ENCODE results near the gene C2CD5. TPM values are rescaled to one million over a fixed set of nuclear protein-coding genes. Genes with fewer than 3 reads are reported as not detected.

The C2CD5 gene
- total and polyA plus RNA-seq, 12 donors, result 13.8 to 38.9 (median 27.4) TPM

DNA sequence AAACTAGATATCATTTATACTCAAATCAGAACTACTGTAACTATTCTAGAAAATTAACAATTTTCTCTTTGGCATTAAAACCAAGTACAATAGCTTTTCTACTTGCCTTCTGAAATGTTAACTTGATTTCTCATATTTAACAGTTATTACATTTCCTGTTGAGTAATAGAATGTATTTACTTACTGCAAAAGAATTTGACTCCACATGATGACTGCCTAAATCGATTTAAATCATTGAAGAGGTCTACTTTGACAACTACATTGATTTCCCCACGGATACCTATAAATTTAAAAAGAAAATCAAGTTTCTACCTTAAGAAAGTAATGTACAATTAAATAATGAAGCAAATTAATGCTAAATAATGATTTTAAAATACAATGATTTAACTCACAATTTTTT lies 18.9 kb downstream of the C2CD5 start:
- peaks cover 0 to 4% of the 10 kb centered on the region in 2 donors for H3K4me1 ChIP-seq (replicated peaks in 1 of 2)
- DNase-seq, result no peak
- no peak overlapping the region for H3K4me3 ChIP-seq
- 89 to 98% (median 93%) methylated on average over 2 of the region's 2 CpGs for WGBS, 4 donors
- intact Hi-C loops (cut with DNase I), result no loop called here
- H3K27me3 ChIP-seq, result no peaks in the 10 kb centered on the region
- no peak overlapping the region for H3K27ac ChIP-seq
- H3K36me3 ChIP-seq (replicated peaks in 1 of 2), result no peaks in the 10 kb centered on the region
- H3K9me3 ChIP-seq (replicated peaks in 1 of 3), result no peaks in the 10 kb centered on the region
- TF ChIP-seq CTCF (IDR thresholded peaks at IDR 0.05), result no peak
- no peak for TF ChIP-seq POLR2A (IDR thresholded peaks at IDR 0.05)

DNA sequence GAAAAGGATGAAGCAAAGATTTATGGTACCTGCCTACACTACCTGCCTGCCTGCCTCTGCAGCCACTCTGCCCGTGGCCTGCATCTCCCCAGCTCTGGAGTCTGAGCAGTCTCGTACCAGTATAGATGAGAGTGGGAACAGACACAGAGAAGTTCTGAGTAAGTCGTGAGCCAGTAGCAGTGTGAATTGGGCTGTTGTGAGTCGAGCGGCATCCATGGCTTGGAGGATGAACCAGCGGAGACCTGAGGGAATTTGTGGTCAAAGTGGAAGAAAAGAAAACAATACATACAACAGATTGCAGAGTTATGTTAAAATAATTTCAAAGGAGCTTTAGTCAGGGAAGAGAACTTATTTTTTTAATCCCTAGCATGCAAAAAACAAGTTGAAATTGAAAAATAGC lies 25.3 kb downstream of the C2CD5 start:
- Histone ChIP-seq H3K27ac (no peak overlapping the region), H3K27me3 (no peaks in the 10 kb centered on the region), H3K9me3 (replicated peaks in 1 of 3) (no peaks in the 10 kb centered on the region), H3K36me3 (replicated peaks in 1 of 2) (no peaks in the 10 kb centered on the region), H3K4me1 (replicated peaks in 1 of 2) (no peaks in the 10 kb centered on the region), H3K4me3 (no peak overlapping the region)
- no peak for DNase-seq
- 88 to 91% (median 90%) methylated on average over 6 of the region's 6 CpGs for WGBS, 4 donors
- TF ChIP-seq POLR2A (IDR thresholded peaks at IDR 0.05) (no peak), CTCF (IDR thresholded peaks at IDR 0.05) (no peak)
- intact Hi-C loops (cut with DNase I), result no loop called here

DNA sequence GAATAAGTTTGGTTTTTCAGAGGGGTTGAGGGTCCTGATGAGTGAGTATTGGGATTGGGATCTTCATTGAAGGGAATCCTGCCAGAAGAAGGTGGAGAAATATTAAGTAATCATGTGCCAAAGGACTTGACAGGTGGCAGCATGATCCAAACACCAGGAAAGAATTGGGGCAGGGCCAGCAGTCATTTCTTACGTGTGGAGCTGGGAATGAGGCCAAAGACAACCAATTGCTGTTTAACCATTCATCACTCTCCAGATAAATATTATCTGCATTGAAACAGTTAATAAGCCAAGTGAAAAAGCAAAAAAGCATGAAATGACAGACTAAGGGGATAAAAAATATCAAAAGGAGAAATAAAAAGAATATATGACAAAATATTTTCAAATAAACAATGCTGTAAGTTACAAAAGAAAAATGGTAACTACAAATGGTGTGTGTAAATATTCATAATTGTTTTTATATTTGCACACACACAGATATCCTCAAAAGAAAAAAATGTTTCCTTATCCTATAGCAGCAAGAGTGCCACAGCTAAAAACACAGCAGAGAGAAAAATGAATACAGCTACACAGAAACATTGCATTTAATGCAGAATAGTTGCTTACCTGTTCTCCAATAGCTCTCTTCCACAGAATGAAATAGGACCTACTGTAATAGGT lies 26.2 kb downstream of the C2CD5 start:
- intact Hi-C loops (cut with DNase I), result no loop called here
- no peaks in the 10 kb centered on the region for H3K9me3 ChIP-seq (replicated peaks in 1 of 3)
- 9 to 17% (median 13%) methylated on average over 1 of the region's 1 CpG for WGBS, 4 donors

DNA sequence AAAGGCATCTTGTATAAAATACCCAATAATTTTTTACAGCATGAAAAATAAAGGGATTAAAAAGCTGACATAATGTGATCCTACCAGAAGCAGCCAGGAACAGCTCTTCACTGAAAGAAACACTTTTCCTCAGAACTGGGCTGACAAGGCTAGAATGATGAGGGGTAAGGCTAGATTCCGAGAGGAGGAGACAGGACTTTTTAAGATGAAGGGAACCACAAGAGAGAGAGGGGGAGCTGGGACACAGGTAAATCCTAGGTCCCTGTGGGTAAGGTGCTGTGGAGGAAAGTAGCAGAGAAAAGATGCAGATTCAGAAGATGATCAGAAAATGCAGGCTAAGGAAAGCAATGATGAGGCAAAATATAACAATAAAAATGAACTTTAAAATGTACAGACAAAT lies 29.5 kb downstream of the C2CD5 start:
- no peak for DNase-seq
- H3K27ac ChIP-seq, result no peak overlapping the region
- H3K4me3 ChIP-seq, result no peak overlapping the region
- no peaks in the 10 kb centered on the region for H3K4me1 ChIP-seq (replicated peaks in 1 of 2)
- no peaks in the 10 kb centered on the region for H3K27me3 ChIP-seq
- no peaks in the 10 kb centered on the region for H3K9me3 ChIP-seq (replicated peaks in 1 of 3)
- no peaks in the 10 kb centered on the region for H3K36me3 ChIP-seq (replicated peaks in 1 of 2)
- intact Hi-C loops (cut with DNase I), result no loop called here
- WGBS, 4 donors, result 88 to 100% (median 93%) methylated on average over 1 of the region's 1 CpG
- TF ChIP-seq CTCF (IDR thresholded peaks at IDR 0.05) (no peak), POLR2A (IDR thresholded peaks at IDR 0.05) (no peak)

More for the DNA sequence above, 26.2 kb downstream of the C2CD5 start:
- no peak overlapping the region for H3K27ac ChIP-seq
- TF ChIP-seq POLR2A (IDR thresholded peaks at IDR 0.05) (no peak), CTCF (IDR thresholded peaks at IDR 0.05) (no peak)
- H3K27me3 ChIP-seq, result no peaks in the 10 kb centered on the region
- H3K36me3 ChIP-seq (replicated peaks in 1 of 2), result no peaks in the 10 kb centered on the region
- H3K4me3 ChIP-seq, result no peak overlapping the region
- peak in 6 of 7 donors; percentile 20 to 64 (median 30) for DNase-seq
- H3K4me1 ChIP-seq (replicated peaks in 1 of 2), result no peaks in the 10 kb centered on the region
